ENCODE measurements around the gene BTRC. TPM values are rescaled to one million over a fixed set of nuclear protein-coding genes. Genes with fewer than 3 reads are reported as not detected.
A peak's percentile ranks its signal among the peaks of the same experiment; 100 is the strongest.

BTRC gene
- total RNA-seq, 2 experiments from 2014 or later, result 14.3 to 14.8 TPM

DNA sequence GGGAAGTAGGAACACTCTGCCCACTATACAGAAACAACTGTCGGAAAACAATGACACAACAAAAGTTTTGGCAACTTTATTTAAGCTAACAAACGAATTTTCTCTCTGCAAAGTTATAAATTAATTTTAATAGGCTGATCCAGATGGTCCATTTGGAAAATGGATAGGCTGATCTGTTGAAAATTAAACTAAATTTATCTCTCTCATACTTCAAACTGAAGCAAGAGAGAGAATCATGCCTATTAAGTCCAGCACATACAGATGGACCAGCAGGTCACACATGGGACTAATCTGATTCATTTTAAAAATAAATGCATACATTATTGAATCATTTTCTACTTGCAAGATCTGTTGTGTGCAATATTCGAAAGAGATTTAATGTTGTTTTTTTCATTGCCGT lies 110.1 kb downstream of the BTRC start:
- no peaks in the 10 kb centered on the region for H3K36me3 Mint-ChIP-seq (ENCODE audit: low read depth)
- DNase-seq, result no peak
- no peak overlapping the region for H3K4me3 Mint-ChIP-seq
- H3K9me3 Mint-ChIP-seq, result no peaks in the 10 kb centered on the region
- peaks cover 3% of the 10 kb centered on the region for H3K27me3 Mint-ChIP-seq
- ChIA-PET CTCF (interaction anchor here (0.9 kb wide), 1 partner anchor 163 kb away, joined by 4 read pairs; no protein-coding TSS in a partner anchor), POLR2A (no interaction called here)
- no peak overlapping the region for H3K27ac Mint-ChIP-seq
- peaks cover 4% of the 10 kb centered on the region for H3K4me1 Mint-ChIP-seq

DNA sequence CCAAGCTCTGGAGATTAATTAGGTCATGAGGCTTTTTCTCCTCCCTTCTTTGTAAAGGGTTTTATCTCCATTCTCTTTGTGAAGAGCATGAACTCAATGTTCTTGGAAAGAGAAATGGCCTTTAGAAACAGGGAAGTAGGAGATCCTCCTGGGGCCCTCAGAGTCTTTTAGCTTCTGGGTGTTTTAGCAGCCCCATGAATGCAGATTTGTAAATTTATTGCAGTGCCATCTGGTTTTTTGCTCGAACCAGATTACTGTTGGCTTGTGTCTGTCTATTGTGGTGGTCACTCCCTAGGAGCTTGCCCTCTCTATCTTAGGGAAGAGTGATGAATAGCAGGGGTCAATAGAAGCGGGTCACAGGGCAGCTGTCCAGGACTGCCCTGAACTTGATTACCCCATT lies 110.6 kb downstream of the BTRC start:
- no peaks in the 10 kb centered on the region for H3K36me3 Mint-ChIP-seq (ENCODE audit: low read depth)
- peaks cover 3% of the 10 kb centered on the region for H3K27me3 Mint-ChIP-seq
- H3K4me3 Mint-ChIP-seq, result no peak overlapping the region
- no peak for DNase-seq
- H3K27ac Mint-ChIP-seq, result no peak overlapping the region
- CTCF ChIA-PET, result interaction anchor here (0.9 kb wide), 1 partner anchor 163 kb away, joined by 4 read pairs; no protein-coding TSS in a partner anchor
- H3K9me3 Mint-ChIP-seq, result no peaks in the 10 kb centered on the region
- POLR2A ChIA-PET, result no interaction called here
- peaks cover 4% of the 10 kb centered on the region for H3K4me1 Mint-ChIP-seq

- peaks cover 4% of the 10 kb centered on the region for H3K4me1 Mint-ChIP-seq
- H3K9me3 Mint-ChIP-seq, result no peaks in the 10 kb centered on the region
- H3K36me3 Mint-ChIP-seq (ENCODE audit: low read depth), result no peaks in the 10 kb centered on the region
- no peak overlapping the region for H3K27ac Mint-ChIP-seq
- DNase-seq, result no peak
- CTCF ChIA-PET, result interaction anchor here (0.6 to 1.2 kb wide), 6 partner anchors 11 to 427 kb away, joined by 3 to 5 read pairs (median 3); no protein-coding TSS in a partner anchor
- POLR2A ChIA-PET, result no interaction called here
- no peak overlapping the region for H3K4me3 Mint-ChIP-seq
- H3K27me3 Mint-ChIP-seq, result peaks cover 3% of the 10 kb centered on the region
Observed at GRCh38 chr10:101466016-101466912, 112.3 kb downstream of the BTRC start.

- Mint-ChIP-seq H3K36me3 (ENCODE audit: low read depth) (no peaks in the 10 kb centered on the region), H3K9me3 (no peaks in the 10 kb centered on the region), H3K4me1 (peaks cover 4% of the 10 kb centered on the region), H3K27ac (no peak overlapping the region), H3K27me3 (peaks cover 3% of the 10 kb centered on the region), H3K4me3 (no peak overlapping the region)
- peak; percentile 56 for DNase-seq
- ChIA-PET CTCF (interaction anchor here (0.6 to 1.1 kb wide), 7 partner anchors 13 to 428 kb away, joined by 3 to 5 read pairs (median 3); no protein-coding TSS in a partner anchor), POLR2A (no interaction called here)
Observed at GRCh38 chr10:101467286-101467770, 113.4 kb downstream of the BTRC start.

GRCh38 chr10:101468159-101468558 lies 114.2 kb downstream of the BTRC start:
- Mint-ChIP-seq H3K27ac (no peak overlapping the region), H3K36me3 (ENCODE audit: low read depth) (peaks cover 2% of the 10 kb centered on the region), H3K4me1 (peaks cover 4% of the 10 kb centered on the region), H3K27me3 (peaks cover 3% of the 10 kb centered on the region), H3K4me3 (no peak overlapping the region), H3K9me3 (no peaks in the 10 kb centered on the region)
- POLR2A ChIA-PET, result no interaction called here
- CTCF ChIA-PET, result interaction anchor here (0.6 to 0.7 kb wide), 2 partner anchors 89 to 1307 kb away, joined by 3 to 4 read pairs; no protein-coding TSS in a partner anchor
- DNase-seq, result no peak

DNA sequence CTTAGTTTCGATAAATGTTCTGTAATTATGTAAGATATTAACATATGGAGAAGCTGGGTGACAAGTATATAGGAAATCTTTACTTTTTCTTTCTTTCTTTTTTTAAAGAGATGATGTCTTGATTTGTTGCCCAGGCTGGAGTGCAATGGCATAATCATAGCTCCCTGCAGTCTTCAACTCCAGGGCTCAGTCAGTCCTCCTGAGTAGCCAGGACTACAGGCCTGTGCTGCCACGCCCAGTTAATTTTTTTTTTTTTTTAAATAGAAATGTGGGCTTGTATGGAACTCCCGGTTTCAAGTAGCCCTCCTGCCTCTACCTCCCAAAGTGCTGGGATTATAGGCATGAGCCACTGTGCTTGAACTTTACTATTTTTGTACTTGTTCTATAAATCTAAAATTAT lies 122.4 kb downstream of the BTRC start:
- Mint-ChIP-seq H3K27me3 (no peaks in the 10 kb centered on the region), H3K4me1 (peaks cover 1% of the 10 kb centered on the region), H3K4me3 (no peak overlapping the region), H3K9me3 (no peaks in the 10 kb centered on the region), H3K36me3 (ENCODE audit: low read depth) (peaks cover 2% of the 10 kb centered on the region), H3K27ac (no peak overlapping the region)
- ChIA-PET POLR2A (no interaction called here), CTCF (no interaction called here)
- DNase-seq, result no peak

GRCh38 chr10:101478956-101479355 lies 125.0 kb downstream of the BTRC start:
- no peaks in the 10 kb centered on the region for H3K36me3 Mint-ChIP-seq (ENCODE audit: low read depth)
- no peaks in the 10 kb centered on the region for H3K27me3 Mint-ChIP-seq
- H3K9me3 Mint-ChIP-seq, result no peaks in the 10 kb centered on the region
- ChIA-PET POLR2A (no interaction called here), CTCF (interaction anchor here (0.7 to 1.1 kb wide), 2 partner anchors 11 to 337 kb away, joined by 3 read pairs; no protein-coding TSS in a partner anchor)
- no peak overlapping the region for H3K27ac Mint-ChIP-seq
- peaks cover 1% of the 10 kb centered on the region for H3K4me1 Mint-ChIP-seq
- DNase-seq, result no peak
- H3K4me3 Mint-ChIP-seq, result no peak overlapping the region

GRCh38 chr10:101481256-101481655 lies 127.3 kb downstream of the BTRC start:
- no peaks in the 10 kb centered on the region for H3K27me3 Mint-ChIP-seq
- H3K9me3 Mint-ChIP-seq, result no peaks in the 10 kb centered on the region
- POLR2A ChIA-PET, result no interaction called here
- no peak overlapping the region for H3K27ac Mint-ChIP-seq
- CTCF ChIA-PET, result no interaction called here
- H3K4me3 Mint-ChIP-seq, result no peak overlapping the region
- H3K36me3 Mint-ChIP-seq (ENCODE audit: low read depth), result no peaks in the 10 kb centered on the region
- peaks cover 1% of the 10 kb centered on the region for H3K4me1 Mint-ChIP-seq
- DNase-seq, result no peak

GRCh38 chr10:101482568-101482967 lies 128.6 kb downstream of the BTRC start:
- H3K36me3 Mint-ChIP-seq (ENCODE audit: low read depth), result no peaks in the 10 kb centered on the region
- no peaks in the 10 kb centered on the region for H3K9me3 Mint-ChIP-seq
- ChIA-PET CTCF (no interaction called here), POLR2A (no interaction called here)
- no peak overlapping the region for H3K27ac Mint-ChIP-seq
- no peak for DNase-seq
- H3K27me3 Mint-ChIP-seq, result no peaks in the 10 kb centered on the region
- H3K4me1 Mint-ChIP-seq, result peaks cover 1% of the 10 kb centered on the region
- H3K4me3 Mint-ChIP-seq, result no peak overlapping the region

- no peaks in the 10 kb centered on the region for H3K4me1 Mint-ChIP-seq
- no peaks in the 10 kb centered on the region for H3K27me3 Mint-ChIP-seq
- DNase-seq, result no peak
- no peaks in the 10 kb centered on the region for H3K9me3 Mint-ChIP-seq
- H3K4me3 Mint-ChIP-seq, result no peak overlapping the region
- no peak overlapping the region for H3K27ac Mint-ChIP-seq
- H3K36me3 Mint-ChIP-seq (ENCODE audit: low read depth), result no peaks in the 10 kb centered on the region
- POLR2A ChIA-PET, result no interaction called here
- CTCF ChIA-PET, result interaction anchor here (0.5 kb wide), 1 partner anchor 150 kb away, joined by 3 read pairs; no protein-coding TSS in a partner anchor
Observed at GRCh38 chr10:101484175-101484745, 130.3 kb downstream of the BTRC start.

DNA sequence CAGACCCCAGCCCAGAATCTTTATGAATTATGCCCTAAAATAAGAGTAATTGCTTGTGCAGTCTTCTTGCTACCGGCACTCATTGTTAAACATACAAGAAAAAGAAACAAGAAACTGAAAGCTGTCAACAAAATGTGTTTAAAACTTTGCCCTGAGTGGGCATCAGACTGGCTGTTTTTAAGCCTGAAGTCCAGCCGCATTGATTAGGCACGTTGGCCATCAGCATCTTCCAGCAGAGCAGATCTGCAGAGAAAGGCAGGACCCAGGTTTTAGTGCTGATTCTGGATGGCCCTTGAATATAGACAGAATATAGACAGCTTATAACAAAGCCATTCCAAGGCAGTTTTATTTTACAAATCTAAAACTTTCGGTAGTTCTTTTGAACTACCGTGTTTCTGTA lies 131.2 kb downstream of the BTRC start:
- Mint-ChIP-seq H3K27me3 (no peaks in the 10 kb centered on the region), H3K36me3 (ENCODE audit: low read depth) (no peaks in the 10 kb centered on the region), H3K27ac (no peak overlapping the region), H3K4me1 (no peaks in the 10 kb centered on the region), H3K9me3 (no peaks in the 10 kb centered on the region), H3K4me3 (no peak overlapping the region)
- DNase-seq, result no peak
- POLR2A ChIA-PET, result no interaction called here
- CTCF ChIA-PET, result no interaction called here

DNA sequence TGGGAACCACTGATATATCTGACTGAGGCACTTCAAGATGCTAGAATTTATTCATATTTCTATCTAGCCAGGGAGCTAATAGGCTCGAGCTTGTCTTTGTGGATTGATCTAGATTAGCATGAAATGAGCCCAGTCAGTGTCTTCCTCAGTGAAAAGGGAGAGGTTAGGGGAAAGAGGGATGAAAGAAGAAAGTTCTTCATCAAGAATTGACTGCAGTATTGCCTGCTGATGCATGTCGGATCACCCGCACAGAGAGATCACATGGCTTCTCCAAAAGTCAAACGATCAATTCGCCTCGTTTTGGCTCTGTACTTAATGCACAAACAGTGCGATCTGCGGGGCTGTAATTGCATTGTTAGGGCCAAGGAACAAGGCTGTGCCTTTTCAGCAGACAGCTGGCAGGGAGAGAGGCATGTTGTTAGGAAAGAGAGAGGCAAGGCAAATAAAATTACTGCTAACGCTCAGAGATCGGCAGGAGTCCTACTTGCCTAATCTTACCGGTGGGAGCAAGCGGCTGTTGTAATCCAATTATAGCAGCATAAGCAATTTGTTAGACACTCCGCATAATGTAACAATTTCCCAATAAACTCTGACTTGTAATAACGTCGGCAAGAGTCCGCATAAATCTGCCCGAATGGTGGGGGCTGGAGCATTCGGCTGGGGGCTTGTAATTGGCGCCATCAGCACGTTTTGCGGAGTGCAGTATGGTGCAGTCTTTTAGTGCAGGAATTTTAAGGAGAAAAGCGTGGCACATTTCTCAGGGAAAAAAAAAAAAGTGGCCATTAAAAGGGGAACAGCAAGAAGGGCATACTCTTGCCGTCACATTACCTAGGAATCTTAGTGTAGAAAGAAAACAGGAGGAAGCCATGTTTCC lies 132.0 kb downstream of the BTRC start:
- no peak for DNase-seq
- Mint-ChIP-seq H3K36me3 (ENCODE audit: low read depth) (no peaks in the 10 kb centered on the region), H3K4me3 (no peak overlapping the region), H3K9me3 (no peaks in the 10 kb centered on the region), H3K27me3 (no peaks in the 10 kb centered on the region), H3K27ac (no peak overlapping the region), H3K4me1 (peaks cover 6% of the 10 kb centered on the region)
- CTCF ChIA-PET, result no interaction called here
- POLR2A ChIA-PET, result no interaction called here

Measured in activated CD4-positive, alpha-beta T cell treated with anti-CD3 and anti-CD28 coated beads, Interleukin-2, amount 10 ng/mL, durations not matched to agents 7 days and 5 days (primary cell).